IPS-18c (cell line): ENCODE data around the gene MBNL2.
"Not testable (repeated sequence)": the region's sequence is repeated elsewhere in the genome, so short reads cannot be mapped to it uniquely, and the experiment has no call there.

ENCODE experiments used
- H3K4me3 ChIP-seq: 2 replicates; pipeline ENCODE4 v1.7.0; 2013; ENCODE audit warnings: low read depth, mild to moderate bottlenecking, low read length, moderate library complexity; ENCODE audit not compliant: insufficient read depth
- H3K9me3 ChIP-seq: one replicate; pipeline ENCODE4 v1.6.1; 2013; ENCODE audit warnings: mild to moderate bottlenecking, low read length, moderate library complexity; ENCODE audit not compliant: control insufficient read depth, insufficient read depth

The MBNL2 gene

GRCh38 chr13:97200081-97200942 lies 21.8 kb upstream of the MBNL2 start:
- Histone ChIP-seq H3K4me3 (no peak overlapping the region), H3K9me3 (no peaks in the 10 kb centered on the region)

- H3K9me3 ChIP-seq = no peaks in the 10 kb centered on the region
- no peak overlapping the region for H3K4me3 ChIP-seq
These were observed 19.4 kb upstream of the MBNL2 start for GRCh38 chr13:97202761-97203160.

- H3K9me3 ChIP-seq = no peaks in the 10 kb centered on the region
- H3K4me3 ChIP-seq = no peak overlapping the region
These were observed 16.7 kb upstream of the MBNL2 start for GRCh38 chr13:97205465-97205864.

- H3K9me3 ChIP-seq = no peaks in the 10 kb centered on the region
These were observed 16.2 kb upstream of the MBNL2 start for GRCh38 chr13:97205982-97206381.

GRCh38 chr13:97207252-97207651 lies 14.9 kb upstream of the MBNL2 start:
- not testable (repeated sequence) for H3K4me3 ChIP-seq, H3K9me3 ChIP-seq

More at GRCh38 chr13:97205982-97206381, 16.2 kb upstream of the MBNL2 start:
- H3K4me3 ChIP-seq = no peak overlapping the region

- Histone ChIP-seq H3K9me3 (no peaks in the 10 kb centered on the region), H3K4me3 (no peak overlapping the region)
These were observed 10.8 kb upstream of the MBNL2 start for GRCh38 chr13:97211300-97211699.

- Histone ChIP-seq H3K4me3 (no peak overlapping the region), H3K9me3 (no peaks in the 10 kb centered on the region)
These were observed 10.1 kb upstream of the MBNL2 start for GRCh38 chr13:97212004-97212403.

- no peaks in the 10 kb centered on the region for H3K9me3 ChIP-seq
- no peak overlapping the region for H3K4me3 ChIP-seq
These were observed 9.5 kb upstream of the MBNL2 start for GRCh38 chr13:97212601-97213040.

GRCh38 chr13:97214921-97215320 lies 7.2 kb upstream of the MBNL2 start:
- Histone ChIP-seq H3K4me3 (no peak overlapping the region), H3K9me3 (no peaks in the 10 kb centered on the region)

GRCh38 chr13:97215325-97215724 lies 6.8 kb upstream of the MBNL2 start:
- H3K4me3 ChIP-seq = no peak overlapping the region

GRCh38 chr13:97219226-97219625 lies 2.9 kb upstream of the MBNL2 start:
- no peak overlapping the region for H3K4me3 ChIP-seq

More at GRCh38 chr13:97215325-97215724, 6.8 kb upstream of the MBNL2 start:
- H3K9me3 ChIP-seq = no peaks in the 10 kb centered on the region

GRCh38 chr13:97220151-97220900 lies 1.8 kb upstream of the MBNL2 start:
- H3K4me3 ChIP-seq = no peak overlapping the region
- no peaks in the 10 kb centered on the region for H3K9me3 ChIP-seq

More at GRCh38 chr13:97219226-97219625, 2.9 kb upstream of the MBNL2 start:
- no peaks in the 10 kb centered on the region for H3K9me3 ChIP-seq

- Histone ChIP-seq H3K9me3 (no peaks in the 10 kb centered on the region), H3K4me3 (no peak overlapping the region)
These were observed 1.1 kb upstream of the MBNL2 start for GRCh38 chr13:97221046-97221445.

- H3K4me3 ChIP-seq = no peak overlapping the region
- H3K9me3 ChIP-seq = no peaks in the 10 kb centered on the region
These were observed 667 bp upstream of the MBNL2 start for GRCh38 chr13:97221466-97221865.

GRCh38 chr13:97223037-97223710 lies 1.0 kb downstream of the MBNL2 start:
- H3K9me3 ChIP-seq = no peaks in the 10 kb centered on the region
- H3K4me3 ChIP-seq = peak overlapping the region; percentile 12

- no peak overlapping the region; the same call in 1 of the 2 replicates for H3K4me3 ChIP-seq
These were observed 1.8 kb downstream of the MBNL2 start for GRCh38 chr13:97223711-97224541.

More at GRCh38 chr13:97223711-97224541, 1.8 kb downstream of the MBNL2 start:
- H3K9me3 ChIP-seq = no peaks in the 10 kb centered on the region
